Panc1 (cell line): ENCODE results near the gene CBARP.

Experiments
- POLR2AphosphoS5 ChIP-seq: IDR thresholded peaks from 2 replicates; pipeline ENCODE4 v1.6.1; 2012; ENCODE audit warnings: mild to moderate bottlenecking, low read depth, low read length, moderate library complexity
- SIN3A ChIP-seq: IDR thresholded peaks from 2 replicates; pipeline ENCODE4 v1.6.1; 2012; ENCODE audit warnings: low read depth, mild to moderate bottlenecking, low read length, moderate library complexity, borderline replicate concordance; ENCODE audit not compliant: insufficient read depth
- TCF7L2 ChIP-seq: IDR thresholded peaks from 2 replicates; pipeline ENCODE4 v1.6.1; 2011; ENCODE audit warnings: mild to moderate bottlenecking, low read depth, low read length, inconsistent platforms
- TF ChIP-seq, protein P1 (sequence below): fragments of 450-650 bp; IDR thresholded peaks from 2 replicates; pipeline ENCODE4 v1.5.1; 2017; ENCODE audit warnings: mild to moderate bottlenecking
- TF ChIP-seq, protein P2 (sequence below), 2 experiments: IDR thresholded peaks; 2 replicates each; pipeline ENCODE4 v1.6.1; 2011 to 2012; ENCODE audit warnings: low read depth in 2 of 2, control low read depth in 1 of 2, low read length in 1 of 2, mild to moderate bottlenecking in 1 of 2, moderate library complexity in 1 of 2; ENCODE audit not compliant: insufficient read depth in 1 of 2

GRCh38 chr19:1223018-1223855 is 14.6 kb downstream of the CBARP start:
- TF ChIP-seq POLR2AphosphoS5: no peak
- TF ChIP-seq, protein P1, sequence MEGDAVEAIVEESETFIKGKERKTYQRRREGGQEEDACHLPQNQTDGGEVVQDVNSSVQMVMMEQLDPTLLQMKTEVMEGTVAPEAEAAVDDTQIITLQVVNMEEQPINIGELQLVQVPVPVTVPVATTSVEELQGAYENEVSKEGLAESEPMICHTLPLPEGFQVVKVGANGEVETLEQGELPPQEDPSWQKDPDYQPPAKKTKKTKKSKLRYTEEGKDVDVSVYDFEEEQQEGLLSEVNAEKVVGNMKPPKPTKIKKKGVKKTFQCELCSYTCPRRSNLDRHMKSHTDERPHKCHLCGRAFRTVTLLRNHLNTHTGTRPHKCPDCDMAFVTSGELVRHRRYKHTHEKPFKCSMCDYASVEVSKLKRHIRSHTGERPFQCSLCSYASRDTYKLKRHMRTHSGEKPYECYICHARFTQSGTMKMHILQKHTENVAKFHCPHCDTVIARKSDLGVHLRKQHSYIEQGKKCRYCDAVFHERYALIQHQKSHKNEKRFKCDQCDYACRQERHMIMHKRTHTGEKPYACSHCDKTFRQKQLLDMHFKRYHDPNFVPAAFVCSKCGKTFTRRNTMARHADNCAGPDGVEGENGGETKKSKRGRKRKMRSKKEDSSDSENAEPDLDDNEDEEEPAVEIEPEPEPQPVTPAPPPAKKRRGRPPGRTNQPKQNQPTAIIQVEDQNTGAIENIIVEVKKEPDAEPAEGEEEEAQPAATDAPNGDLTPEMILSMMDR: peak; percentile 79
- TF ChIP-seq, protein P2, sequence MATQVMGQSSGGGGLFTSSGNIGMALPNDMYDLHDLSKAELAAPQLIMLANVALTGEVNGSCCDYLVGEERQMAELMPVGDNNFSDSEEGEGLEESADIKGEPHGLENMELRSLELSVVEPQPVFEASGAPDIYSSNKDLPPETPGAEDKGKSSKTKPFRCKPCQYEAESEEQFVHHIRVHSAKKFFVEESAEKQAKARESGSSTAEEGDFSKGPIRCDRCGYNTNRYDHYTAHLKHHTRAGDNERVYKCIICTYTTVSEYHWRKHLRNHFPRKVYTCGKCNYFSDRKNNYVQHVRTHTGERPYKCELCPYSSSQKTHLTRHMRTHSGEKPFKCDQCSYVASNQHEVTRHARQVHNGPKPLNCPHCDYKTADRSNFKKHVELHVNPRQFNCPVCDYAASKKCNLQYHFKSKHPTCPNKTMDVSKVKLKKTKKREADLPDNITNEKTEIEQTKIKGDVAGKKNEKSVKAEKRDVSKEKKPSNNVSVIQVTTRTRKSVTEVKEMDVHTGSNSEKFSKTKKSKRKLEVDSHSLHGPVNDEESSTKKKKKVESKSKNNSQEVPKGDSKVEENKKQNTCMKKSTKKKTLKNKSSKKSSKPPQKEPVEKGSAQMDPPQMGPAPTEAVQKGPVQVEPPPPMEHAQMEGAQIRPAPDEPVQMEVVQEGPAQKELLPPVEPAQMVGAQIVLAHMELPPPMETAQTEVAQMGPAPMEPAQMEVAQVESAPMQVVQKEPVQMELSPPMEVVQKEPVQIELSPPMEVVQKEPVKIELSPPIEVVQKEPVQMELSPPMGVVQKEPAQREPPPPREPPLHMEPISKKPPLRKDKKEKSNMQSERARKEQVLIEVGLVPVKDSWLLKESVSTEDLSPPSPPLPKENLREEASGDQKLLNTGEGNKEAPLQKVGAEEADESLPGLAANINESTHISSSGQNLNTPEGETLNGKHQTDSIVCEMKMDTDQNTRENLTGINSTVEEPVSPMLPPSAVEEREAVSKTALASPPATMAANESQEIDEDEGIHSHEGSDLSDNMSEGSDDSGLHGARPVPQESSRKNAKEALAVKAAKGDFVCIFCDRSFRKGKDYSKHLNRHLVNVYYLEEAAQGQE (IDR thresholded peaks at IDR 0.05; ENCODE audit: insufficient read depth in 1 of 2, low read depth in 2 of 2, low read length in 1 of 2): no peak
- no peak for TF ChIP-seq SIN3A
- no peak for TF ChIP-seq TCF7L2
